ENCODE measurements around the gene ZNRF2. TPM values are rescaled to one million over a fixed set of nuclear protein-coding genes. Genes with fewer than 3 reads are reported as not detected.

ZNRF2 gene
- total and polyA plus RNA-seq, 2 of the 4 experiments (the other 2 are of a cell fraction) = 0.31 to 0.54 TPM

GRCh38 chr7:30352169-30352568 lies 67.8 kb downstream of the ZNRF2 start:
- no peak overlapping the region for H3K4me2 ChIP-seq (ENCODE audit: low read depth, low read length)
- H2AK5ac ChIP-seq (ENCODE audit: low read depth, low read length) = no peak overlapping the region
- no peak overlapping the region for H3K9ac ChIP-seq (ENCODE audit: low read depth, low read length)
- H2AK9ac ChIP-seq (replicated peaks; ENCODE audit: low read depth, low read length, poor library complexity) = no peak overlapping the region
- H3K23ac ChIP-seq (ENCODE audit: low read depth, low read length) = no peak overlapping the region
- no peaks in the 10 kb centered on the region for H3K36me3 ChIP-seq (ENCODE audit: control insufficient read depth, insufficient read depth, low read length)
- H4K91ac ChIP-seq (ENCODE audit: insufficient read depth, low read depth, low read length) = no peak overlapping the region
- no peaks in the 10 kb centered on the region for H3K27me3 ChIP-seq (ENCODE audit: control insufficient read depth, insufficient read depth, low read length)
- TF ChIP-seq, protein P1, sequence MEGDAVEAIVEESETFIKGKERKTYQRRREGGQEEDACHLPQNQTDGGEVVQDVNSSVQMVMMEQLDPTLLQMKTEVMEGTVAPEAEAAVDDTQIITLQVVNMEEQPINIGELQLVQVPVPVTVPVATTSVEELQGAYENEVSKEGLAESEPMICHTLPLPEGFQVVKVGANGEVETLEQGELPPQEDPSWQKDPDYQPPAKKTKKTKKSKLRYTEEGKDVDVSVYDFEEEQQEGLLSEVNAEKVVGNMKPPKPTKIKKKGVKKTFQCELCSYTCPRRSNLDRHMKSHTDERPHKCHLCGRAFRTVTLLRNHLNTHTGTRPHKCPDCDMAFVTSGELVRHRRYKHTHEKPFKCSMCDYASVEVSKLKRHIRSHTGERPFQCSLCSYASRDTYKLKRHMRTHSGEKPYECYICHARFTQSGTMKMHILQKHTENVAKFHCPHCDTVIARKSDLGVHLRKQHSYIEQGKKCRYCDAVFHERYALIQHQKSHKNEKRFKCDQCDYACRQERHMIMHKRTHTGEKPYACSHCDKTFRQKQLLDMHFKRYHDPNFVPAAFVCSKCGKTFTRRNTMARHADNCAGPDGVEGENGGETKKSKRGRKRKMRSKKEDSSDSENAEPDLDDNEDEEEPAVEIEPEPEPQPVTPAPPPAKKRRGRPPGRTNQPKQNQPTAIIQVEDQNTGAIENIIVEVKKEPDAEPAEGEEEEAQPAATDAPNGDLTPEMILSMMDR (conservative IDR thresholded peaks at IDR 0.05; ENCODE audit: low read depth, low read length) = no peak
- TF ChIP-seq MXI1 (IDR thresholded peaks at IDR 0.05; ENCODE audit: borderline replicate concordance, low read depth, low read length) (no peak), FOS (IDR thresholded peaks at IDR 0.05; ENCODE audit: low read depth, low read length) (no peak), BHLHE40 (IDR thresholded peaks at IDR 0.05; ENCODE audit: low read depth, low read length) (no peak), RFX5 (IDR thresholded peaks at IDR 0.05; ENCODE audit: low read depth, low read length) (no peak), CEBPB (IDR thresholded peaks at IDR 0.05; ENCODE audit: low read depth, low read length) (no peak), USF2 (IDR thresholded peaks at IDR 0.05; ENCODE audit: low read depth, low read length) (no peak), SMC3 (IDR thresholded peaks at IDR 0.05; ENCODE audit: low read depth, low read length) (no peak), POLR2A (IDR thresholded peaks at IDR 0.05; ENCODE audit: low read depth, low read length) (no peak), RCOR1 (IDR thresholded peaks at IDR 0.05; ENCODE audit: insufficient replicate concordance, low read length) (no peak), MAZ (IDR thresholded peaks at IDR 0.05; ENCODE audit: borderline replicate concordance, low read depth, low read length) (no peak), MAFK (IDR thresholded peaks at IDR 0.05; ENCODE audit: low read depth, low read length) (no peak), NFE2L2 (IDR thresholded peaks at IDR 0.05; ENCODE audit: low read depth, low read length) (no peak)
- TF ChIP-seq, protein P2, sequence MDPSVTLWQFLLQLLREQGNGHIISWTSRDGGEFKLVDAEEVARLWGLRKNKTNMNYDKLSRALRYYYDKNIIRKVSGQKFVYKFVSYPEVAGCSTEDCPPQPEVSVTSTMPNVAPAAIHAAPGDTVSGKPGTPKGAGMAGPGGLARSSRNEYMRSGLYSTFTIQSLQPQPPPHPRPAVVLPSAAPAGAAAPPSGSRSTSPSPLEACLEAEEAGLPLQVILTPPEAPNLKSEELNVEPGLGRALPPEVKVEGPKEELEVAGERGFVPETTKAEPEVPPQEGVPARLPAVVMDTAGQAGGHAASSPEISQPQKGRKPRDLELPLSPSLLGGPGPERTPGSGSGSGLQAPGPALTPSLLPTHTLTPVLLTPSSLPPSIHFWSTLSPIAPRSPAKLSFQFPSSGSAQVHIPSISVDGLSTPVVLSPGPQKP (IDR thresholded peaks at IDR 0.05; ENCODE audit: borderline replicate concordance, low read depth, low read length) = no peak
- no peak for ATAC-seq (ENCODE audit: low read depth)
- no peaks in the 10 kb centered on the region for H3K9me3 ChIP-seq (ENCODE audit: control insufficient read depth, insufficient read depth, low read length)
- H4K8ac ChIP-seq (ENCODE audit: low read depth in 2 of 2, low read length in 2 of 2) = no peak overlapping the region
- intact Hi-C loops (cut with micrococcal nuclease) = no loop called here
- no peak overlapping the region for H2BK120ac ChIP-seq (ENCODE audit: low read depth, low read length)
- H3K27ac ChIP-seq (ENCODE audit: insufficient read depth, low read length) = no peak overlapping the region
- no peak overlapping the region for H2BK20ac ChIP-seq (ENCODE audit: low read depth, low read length)
- H3K18ac ChIP-seq (ENCODE audit: low read depth, low read length) = no peak overlapping the region
- H2BK15ac ChIP-seq (ENCODE audit: low read depth, low read length) = no peak overlapping the region
- H3K4me1 ChIP-seq (ENCODE audit: control insufficient read depth, insufficient read depth, low read length) = peaks cover 1% of the 10 kb centered on the region; the same call in 1 of the 2 replicates
- H4K5ac ChIP-seq (ENCODE audit: low read depth, low read length) = no peak overlapping the region
- in situ Hi-C loops (cut with MboI; ENCODE audit: low sequenced_read_pairs) = no loop called here
- H3K4ac ChIP-seq (ENCODE audit: low read depth, low read length) = no peak overlapping the region
- no peaks in the 10 kb centered on the region for H3K9me1 ChIP-seq (ENCODE audit: insufficient read depth, low read length)
- no peaks in the 10 kb centered on the region for H3K79me1 ChIP-seq (ENCODE audit: low read depth in 1 of 2, low read length in 2 of 2)
- H2AFZ ChIP-seq (replicated peaks; ENCODE audit: low read length, poor library complexity) = no peak overlapping the region
- no peaks in the 10 kb centered on the region for H4K20me1 ChIP-seq (ENCODE audit: insufficient read depth, low read length)
- no TSS peak for BruUV-seq (replicated peaks)
- no peak overlapping the region for H3K14ac ChIP-seq (replicated peaks; ENCODE audit: low read depth, low read length)
- ChIA-PET CTCF (interaction anchor here (0.6 to 1.7 kb wide), 3 partner anchors 9 to 77 kb away, joined by 3 to 4 read pairs (median 3); no protein-coding TSS in a partner anchor), POLR2A (ENCODE audit: unreplicated experiment) (no interaction called here)
- H3K4me3 ChIP-seq (ENCODE audit: insufficient read depth, low read depth, low read length) = no peak overlapping the region
- H2BK5ac ChIP-seq (ENCODE audit: low read depth, low read length, poor library complexity, severe bottlenecking) = no peak overlapping the region
- dilution Hi-C loops (cut with HindIII; ENCODE audit: low sequenced_read_pairs, unreplicated experiment) = no loop called here
- no CpG with 5 or more reads among the region's 5 CpGs for WGBS, 2 experiments (ENCODE audit: extremely low coverage in 2 of 2, insufficient read length in 1 of 2)
- no peak for DNase-seq
- no peak overlapping the region for H3K56ac ChIP-seq (ENCODE audit: extremely low read depth, insufficient read depth, low read length)

All from IMR-90 (cell line).